ENCODE data around the gene CPT2. TPM values are rescaled to one million over a fixed set of nuclear protein-coding genes. Genes with fewer than 3 reads are reported as not detected.
"Not testable (repeated sequence)": the region's sequence is repeated elsewhere in the genome, so short reads cannot be mapped to it uniquely, and the experiment has no call there.

The CPT2 gene
- total RNA-seq, 1 donor from 2014 or later = 39.3 TPM

- ATAC-seq (ENCODE audit: poor library complexity) = peak; percentile 86
- peak; percentile 68 for DNase-seq
- intact Hi-C loops (cut with DNase I) = no loop called here
Observed at GRCh38 chr1:53176452-53177208, 20.0 kb upstream of the CPT2 start.

GRCh38 chr1:53180226-53180625, 16.4 kb upstream of the CPT2 start:
- no peak for DNase-seq
- ATAC-seq (ENCODE audit: poor library complexity) = no peak
- intact Hi-C loops (cut with DNase I) = no loop called here

- ATAC-seq (ENCODE audit: poor library complexity) (no peak), DNase-seq (no peak)
- intact Hi-C loops (cut with DNase I) = no loop called here
Observed at GRCh38 chr1:53180951-53181350, 15.7 kb upstream of the CPT2 start.

GRCh38 chr1:53182111-53182593, 14.5 kb upstream of the CPT2 start:
- ATAC-seq (ENCODE audit: poor library complexity) (peak; percentile 76), DNase-seq (peak; percentile 87)
- intact Hi-C loops (cut with DNase I) = no loop called here

DNA sequence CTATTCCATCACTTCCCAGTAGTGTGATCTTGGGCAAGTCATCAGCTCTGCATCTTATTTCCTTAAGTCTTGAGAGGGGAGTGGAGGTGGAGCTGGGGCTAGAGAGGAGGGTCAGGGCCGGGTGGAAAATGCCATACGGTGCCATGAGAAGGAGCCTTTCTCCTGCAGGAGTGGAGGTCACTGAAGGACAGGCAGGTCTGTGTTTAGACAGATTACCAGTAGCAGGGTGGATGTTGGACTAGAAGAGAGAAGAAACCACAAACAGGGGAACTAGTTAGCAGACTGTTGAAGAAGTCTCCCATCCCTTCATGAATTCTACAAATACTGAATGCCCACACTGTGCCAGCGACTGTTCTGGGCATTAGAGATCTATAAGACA, 13.9 kb upstream of the CPT2 start:
- DNase-seq (no peak), ATAC-seq (ENCODE audit: poor library complexity) (no peak)
- intact Hi-C loops (cut with DNase I) = no loop called here

GRCh38 chr1:53183095-53183990, 13.3 kb upstream of the CPT2 start:
- DNase-seq (peak; percentile 55), ATAC-seq (ENCODE audit: poor library complexity) (peak; percentile 63)
- intact Hi-C loops (cut with DNase I) = no loop called here

DNA sequence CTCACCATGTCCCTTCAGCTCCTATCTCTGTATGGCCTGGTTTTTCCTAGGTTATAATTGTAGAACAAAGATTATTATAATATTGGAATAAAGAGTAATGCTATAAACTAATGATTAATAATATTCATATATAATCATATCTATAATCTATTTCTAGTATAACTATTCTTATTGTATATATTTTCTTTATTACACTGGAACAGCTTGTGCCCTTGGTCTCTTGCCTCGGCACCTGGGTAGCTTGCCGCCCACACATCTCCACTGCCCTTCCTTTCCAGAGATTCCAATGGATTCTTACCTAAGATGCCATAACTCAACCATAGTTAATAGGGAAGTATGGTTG, 10.7 kb upstream of the CPT2 start:
- intact Hi-C loops (cut with DNase I); ATAC-seq (ENCODE audit: poor library complexity); DNase-seq: not testable (repeated sequence)

GRCh38 chr1:53186533-53186932, 10.1 kb upstream of the CPT2 start:
- DNase-seq (no peak), ATAC-seq (ENCODE audit: poor library complexity) (no peak)
- intact Hi-C loops (cut with DNase I) = no loop called here

DNA sequence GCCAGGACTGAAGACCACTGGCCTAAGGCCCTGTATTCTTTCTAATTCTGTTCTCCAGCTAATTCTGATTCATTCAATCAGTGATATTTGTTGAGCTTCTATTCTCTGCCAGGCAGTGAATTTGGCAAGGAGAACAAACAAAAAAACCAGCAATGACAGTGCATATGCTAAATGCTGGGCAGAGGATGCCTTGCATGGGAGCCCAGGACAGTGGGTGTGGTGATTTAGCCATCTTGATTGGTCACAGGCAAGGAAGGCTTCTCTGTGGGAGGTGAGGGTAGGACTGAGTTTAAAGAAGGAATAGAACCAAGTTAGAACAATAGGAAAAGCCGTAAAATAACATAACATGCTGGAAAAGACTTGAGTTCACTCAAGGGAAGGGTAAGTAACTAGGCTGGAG, 9.2 kb upstream of the CPT2 start:
- ATAC-seq (ENCODE audit: poor library complexity) (no peak), DNase-seq (no peak)
- intact Hi-C loops (cut with DNase I) = no loop called here

- intact Hi-C loops (cut with DNase I) = no loop called here
- no peak for DNase-seq
- no peak for ATAC-seq (ENCODE audit: poor library complexity)
Observed at GRCh38 chr1:53188099-53188498, 8.5 kb upstream of the CPT2 start.

- ATAC-seq (ENCODE audit: poor library complexity) = no peak
- no peak for DNase-seq
- intact Hi-C loops (cut with DNase I) = no loop called here
Observed at GRCh38 chr1:53189061-53189460, 7.6 kb upstream of the CPT2 start.

DNA sequence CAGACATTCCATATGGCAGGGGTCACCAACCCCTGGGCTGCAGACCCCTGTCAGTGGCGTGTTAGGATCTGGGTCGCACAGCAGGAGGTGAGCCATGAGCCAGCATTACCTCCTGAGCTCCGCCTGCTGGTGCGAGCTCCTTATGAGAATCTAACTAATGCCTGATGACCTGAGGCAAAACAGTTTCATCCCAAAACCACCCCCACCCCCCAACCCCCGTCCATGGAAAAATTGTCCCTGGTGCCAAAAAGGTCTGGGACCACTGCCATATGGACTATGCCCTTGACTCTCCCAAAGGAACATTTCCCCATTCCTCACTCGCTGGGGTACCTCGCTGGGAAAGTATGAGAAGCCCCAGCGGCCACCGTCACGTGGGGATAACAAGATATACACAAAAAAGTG, 6.4 kb upstream of the CPT2 start:
- ATAC-seq (ENCODE audit: poor library complexity) (no peak), DNase-seq (no peak)
- intact Hi-C loops (cut with DNase I) = no loop called here

GRCh38 chr1:53195246-53196016, 1.2 kb upstream of the CPT2 start:
- DNase-seq (no peak), ATAC-seq (ENCODE audit: poor library complexity) (no peak)
- intact Hi-C loops (cut with DNase I) = no loop called here

DNA sequence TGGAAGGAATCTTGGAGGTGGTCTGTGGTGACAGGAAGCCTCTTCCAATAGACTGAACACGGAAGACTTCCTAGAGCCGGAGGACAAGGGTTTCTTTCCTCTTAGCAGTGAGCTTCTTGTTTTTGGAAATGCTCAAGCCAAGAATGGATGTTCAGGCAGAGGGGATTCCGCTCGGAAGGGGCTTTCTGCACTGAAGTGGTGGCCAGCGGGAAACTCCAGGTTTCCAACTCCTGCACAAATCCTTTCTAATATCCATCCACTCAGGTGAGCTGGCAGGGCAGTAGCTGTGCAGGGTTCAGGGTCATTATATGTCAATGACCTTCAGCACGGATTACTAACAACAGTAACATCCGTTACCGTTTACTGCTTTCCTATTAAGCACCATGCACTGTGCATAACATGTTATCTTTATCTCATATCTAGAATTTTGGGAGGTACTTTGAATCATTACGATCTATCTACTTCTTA, 573 bp upstream of the CPT2 start:
- intact Hi-C loops (cut with DNase I) = no loop called here
- ATAC-seq (ENCODE audit: poor library complexity) (peak; percentile 5), DNase-seq (no peak)

DNA sequence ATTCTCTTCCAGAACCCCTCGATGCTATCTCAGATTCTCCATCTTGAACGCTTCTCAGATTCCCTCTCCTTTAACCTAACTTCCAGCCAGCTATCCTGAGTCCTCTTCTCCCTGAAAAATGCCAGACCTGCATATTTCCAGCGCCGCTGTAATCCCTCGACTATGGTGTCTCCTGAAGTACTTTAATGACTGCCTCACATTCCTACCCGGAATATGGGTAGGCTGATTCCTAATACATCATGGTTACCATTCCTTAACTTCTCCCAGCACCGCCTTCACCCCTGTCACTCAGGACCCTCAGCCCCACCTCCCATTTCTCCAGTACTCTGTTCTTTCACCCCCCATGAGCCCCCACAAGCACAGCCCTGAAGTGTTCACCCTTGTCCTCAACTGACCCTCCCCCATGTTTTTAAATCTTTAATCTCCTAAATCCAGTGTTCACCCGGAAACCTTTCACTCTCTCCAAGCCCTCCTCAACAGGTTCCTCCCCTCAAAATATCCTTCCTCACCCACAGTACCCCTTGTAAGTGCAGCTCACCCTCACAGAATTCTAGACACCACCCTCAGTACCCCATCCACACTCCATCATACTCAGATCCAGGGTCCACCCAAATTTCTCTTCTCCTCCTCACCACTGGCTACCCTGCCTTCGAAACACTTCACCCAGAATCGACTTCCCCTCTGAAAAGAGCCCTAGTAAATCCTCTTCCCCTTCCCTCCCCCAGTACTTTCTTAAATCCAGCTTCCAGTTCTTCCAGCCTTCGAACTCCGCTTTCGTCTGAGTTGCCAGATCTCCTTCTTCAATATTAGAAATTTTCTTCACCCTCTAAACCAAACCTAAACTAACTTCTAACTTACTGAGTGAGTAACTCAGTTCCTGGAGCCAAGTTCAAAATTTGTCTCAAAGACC, 922 bp downstream of the CPT2 start:
- intact Hi-C loops (cut with DNase I) = no loop called here
- ATAC-seq (ENCODE audit: poor library complexity) (peak; percentile 14), DNase-seq (no peak)

DNA sequence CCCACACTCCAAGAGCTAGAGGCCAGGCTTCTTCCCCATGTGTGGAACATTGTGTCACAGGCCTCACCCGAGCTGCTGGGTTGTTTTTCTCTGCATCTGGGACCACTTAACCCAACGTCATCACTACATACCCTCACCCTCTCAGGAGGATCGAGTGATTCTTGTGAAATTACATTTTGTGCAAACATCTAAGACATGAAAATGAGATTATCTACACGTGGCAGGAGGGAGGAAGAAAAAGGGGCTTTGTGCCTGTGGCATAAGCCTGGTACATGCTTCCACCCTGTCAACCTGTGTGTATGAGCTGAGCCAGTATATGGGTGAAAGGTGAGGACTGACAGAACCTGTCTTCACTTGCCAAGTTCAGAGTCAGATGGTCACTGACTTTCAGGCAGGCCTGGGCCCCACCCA, 1.6 kb downstream of the CPT2 start:
- intact Hi-C loops (cut with DNase I) = no loop called here
- DNase-seq (no peak), ATAC-seq (ENCODE audit: poor library complexity) (peak; percentile 57)

DNA sequence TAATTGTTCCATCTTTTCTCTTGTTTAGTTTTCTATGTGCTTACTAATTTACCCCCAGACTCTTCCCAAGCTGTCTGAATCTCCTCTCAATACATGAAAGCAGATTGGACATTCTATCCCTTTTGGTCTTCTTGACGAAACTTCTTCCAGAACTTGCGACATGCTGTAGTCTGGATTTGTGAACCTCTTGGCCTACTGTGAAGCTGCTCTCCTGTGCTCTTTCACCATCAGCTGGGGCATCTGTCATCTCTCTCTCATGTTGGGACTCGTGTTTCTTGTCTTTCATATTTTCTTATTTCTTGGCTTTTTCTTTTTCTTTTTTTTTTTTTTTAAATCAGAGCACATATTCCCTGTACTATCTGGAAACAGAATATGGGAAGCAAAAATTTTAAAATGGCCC, 6.8 kb downstream of the CPT2 start:
- intact Hi-C loops (cut with DNase I) = no loop called here
- no peak for DNase-seq
- ATAC-seq (ENCODE audit: poor library complexity) = no peak

- ATAC-seq (ENCODE audit: poor library complexity); intact Hi-C loops (cut with DNase I); DNase-seq: not testable (repeated sequence)
Observed at GRCh38 chr1:53205496-53205895, 8.9 kb downstream of the CPT2 start.
